Neuronal stem cell (in vitro differentiated cells): ENCODE measurements around the gene APLNR.
A peak's percentile ranks its signal among the peaks of the same experiment; 100 is the strongest.

Experiments used
- DNase-seq: peaks from one replicate; pipeline ENCODE4 v3.0.0-alpha.2; 2013; ENCODE audit warnings: low spot score
- H2AFZ ChIP-seq: one replicate; pipeline ENCODE4 v1.6.1; 2013; ENCODE audit warnings: mild to moderate bottlenecking, low read length, inconsistent platforms
- H2AK5ac ChIP-seq: 2 replicates; pipeline ENCODE4 v1.6.1; 2013; ENCODE audit warnings: low read depth, mild to moderate bottlenecking, inconsistent platforms, low read length, moderate library complexity, mixed read lengths
- H2BK120ac ChIP-seq: 2 replicates; pipeline ENCODE4 v1.6.1; 2013; ENCODE audit warnings: low read depth, mild to moderate bottlenecking, inconsistent platforms, low read length, moderate library complexity, mixed read lengths
- H2BK12ac ChIP-seq: one replicate; pipeline ENCODE4 v1.6.1; 2013; ENCODE audit warnings: low read length, inconsistent platforms
- H2BK15ac ChIP-seq: 2 replicates; pipeline ENCODE4 v1.6.1; 2013; ENCODE audit warnings: mild to moderate bottlenecking, low read length, inconsistent platforms, mixed read lengths
- H2BK5ac ChIP-seq: one replicate; pipeline ENCODE4 v1.6.1; 2013; ENCODE audit warnings: inconsistent platforms, mild to moderate bottlenecking, low read length, moderate library complexity
- H3K14ac ChIP-seq: one replicate; pipeline ENCODE4 v1.6.1; 2013; ENCODE audit warnings: low read length, inconsistent platforms
- H3K18ac ChIP-seq: 2 replicates; pipeline ENCODE4 v1.6.1; 2013; ENCODE audit warnings: low read length, inconsistent platforms
- H3K23ac ChIP-seq: 2 replicates; pipeline ENCODE4 v1.6.1; 2013; ENCODE audit warnings: low read depth, mild to moderate bottlenecking, mixed read lengths, low read length, inconsistent platforms; ENCODE audit not compliant: poor library complexity
- H3K27ac ChIP-seq: replicated peaks from 3 replicates; pipeline ENCODE4 v1.5.1; 2013; ENCODE audit warnings: low read length, inconsistent platforms
- H3K27me3 ChIP-seq, 3 experiments: 2 replicates each; pipeline ENCODE4 v1.6.1; 2013; ENCODE audit warnings: low read length in 3 of 3, mild to moderate bottlenecking in 2 of 3, inconsistent platforms in 1 of 3, low read depth in 1 of 3, mixed read lengths in 1 of 3, moderate library complexity in 1 of 3; ENCODE audit not compliant: control insufficient read depth in 3 of 3, insufficient read depth in 3 of 3
- H3K36me3 ChIP-seq, 2 donors: replicated peaks in 1 of 2; 2 replicates each; pipeline ENCODE4 v1.6.1; 2013; ENCODE audit warnings: low read length in 2 of 2; ENCODE audit not compliant: control insufficient read depth in 2 of 2, insufficient read depth in 2 of 2
- H3K4ac ChIP-seq: 2 replicates; pipeline ENCODE4 v1.6.1; 2013; ENCODE audit warnings: inconsistent platforms, mild to moderate bottlenecking, low read length, moderate library complexity
- H3K4me1 ChIP-seq, 2 donors: 1 replicate in 1 of 2; 2 replicates in 1 of 2; pipeline ENCODE4 v1.6.1; 2013; ENCODE audit warnings: low read length in 2 of 2, low read depth in 1 of 2; ENCODE audit not compliant: control insufficient read depth in 2 of 2, insufficient read depth in 1 of 2
- H3K4me2 ChIP-seq: one replicate; pipeline ENCODE4 v1.6.1; 2013; ENCODE audit warnings: mild to moderate bottlenecking, low read length, inconsistent platforms; ENCODE audit not compliant: insufficient read depth, poor library complexity, severe bottlenecking
- H3K4me3 ChIP-seq, 2 donors: 2 replicates each; pipeline ENCODE4 v1.5.1; 2013; ENCODE audit warnings: low read length in 2 of 2, mild to moderate bottlenecking in 2 of 2, inconsistent platforms in 1 of 2, moderate library complexity in 1 of 2
- H3K79me1 ChIP-seq: one replicate; pipeline ENCODE4 v1.6.1; 2013; ENCODE audit warnings: low read depth, mild to moderate bottlenecking, inconsistent platforms, low read length, moderate library complexity
- H3K9ac ChIP-seq: one replicate; pipeline ENCODE4 v1.6.1; 2013; ENCODE audit warnings: mild to moderate bottlenecking, low read depth, low read length, inconsistent platforms; ENCODE audit not compliant: poor library complexity
- H3K9me3 ChIP-seq, 2 donors: replicated peaks in 1 of 2; 2 replicates each; pipeline versions ENCODE3 to v1.6.1; 2013; ENCODE audit warnings: low read length in 2 of 2, mild to moderate bottlenecking in 2 of 2, inconsistent platforms in 1 of 2, low read depth in 1 of 2, mixed read lengths in 1 of 2, moderate library complexity in 1 of 2; ENCODE audit not compliant: control insufficient read depth in 2 of 2, insufficient read depth in 1 of 2
- H4K8ac ChIP-seq: one replicate; pipeline ENCODE4 v1.6.1; 2013; ENCODE audit warnings: low read depth, mild to moderate bottlenecking, inconsistent platforms, low read length, moderate library complexity
- H4K91ac ChIP-seq: one replicate; pipeline ENCODE4 v1.6.1; 2013; ENCODE audit warnings: low read length, low read depth, mild to moderate bottlenecking, inconsistent platforms; ENCODE audit not compliant: poor library complexity
- WGBS, 2 donors: extraction: QIAGEN DNeasy Blood & Tissue Kit; methylation state at CpG; one replicate each; pipeline ENCODE4 v1.1.7; 2013; ENCODE audit warnings: missing lambda C conversion rate in 2 of 2, mixed read lengths in 1 of 2; ENCODE audit not compliant: insufficient read length in 2 of 2, insufficient replicate concordance in 1 of 2; ENCODE audit errors: extremely low coverage in 2 of 2; 5-methylcytosine and 5-hydroxymethylcytosine counted together

The APLNR gene

DNA sequence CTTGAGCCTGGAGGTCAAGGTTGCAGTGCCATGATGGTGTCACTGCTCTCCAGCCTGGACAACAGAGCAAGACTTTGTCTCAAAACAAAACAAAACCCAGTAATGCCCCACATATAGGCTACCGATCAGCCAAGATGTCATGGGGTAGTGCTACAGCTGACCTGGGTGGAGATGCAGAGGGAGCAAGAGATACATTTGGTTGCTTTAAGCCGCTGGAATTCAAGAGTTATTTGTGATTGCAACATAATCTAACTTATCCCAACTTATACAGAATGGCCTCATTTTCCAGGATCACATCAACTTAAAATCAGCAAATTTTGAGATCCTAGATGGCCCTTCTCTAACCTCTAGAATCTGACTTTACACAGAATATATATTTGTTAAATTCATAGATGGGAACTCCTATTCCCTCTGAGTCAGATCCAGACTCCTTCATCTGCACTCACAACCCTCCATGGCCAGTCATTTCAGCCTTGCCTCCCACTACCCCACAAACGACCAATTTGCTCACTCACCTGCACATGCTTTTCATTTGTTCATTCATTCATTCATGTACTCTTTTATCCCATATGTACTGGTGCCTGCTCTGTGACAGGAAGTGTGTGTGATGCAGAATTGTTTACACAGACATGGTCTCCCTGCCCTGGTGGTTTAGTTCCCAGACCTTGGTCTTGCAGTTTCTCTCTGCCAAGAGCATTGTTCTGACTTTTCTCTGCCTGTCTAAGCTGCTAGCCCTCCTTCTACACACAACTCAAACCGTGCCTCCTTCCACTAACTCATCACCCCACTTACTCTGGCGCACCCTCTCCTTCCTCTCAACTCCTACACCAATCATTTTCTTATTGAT lies 24.1 kb upstream of the APLNR start:
- Histone ChIP-seq H3K4me1 (no peaks in the 10 kb centered on the region), H3K23ac (no peak overlapping the region), H2AK5ac (peak overlapping the region; percentile 14), H4K8ac (no peak overlapping the region), H3K14ac (no peak overlapping the region), H3K18ac (no peak overlapping the region), H3K4me3 (no peak overlapping the region), H3K4ac (no peak overlapping the region), H3K36me3 (no peaks in the 10 kb centered on the region), H2BK120ac (no peak overlapping the region), H2BK5ac (no peak overlapping the region), H4K91ac (no peak overlapping the region), H2BK12ac (no peak overlapping the region), H3K79me1 (no peaks in the 10 kb centered on the region), H3K27ac (no peak overlapping the region), H2BK15ac (no peak overlapping the region), H2AFZ (no peak overlapping the region), H3K27me3 (no peaks in the 10 kb centered on the region), H3K4me2 (no peak overlapping the region), H3K9ac (no peak overlapping the region), H3K9me3 (peaks cover 0 to 6% of the 10 kb centered on the region in 2 donors)
- 100% methylated on average over 1 of the region's 5 CpGs for WGBS, 2 donors
- DNase-seq, result no peak

DNA sequence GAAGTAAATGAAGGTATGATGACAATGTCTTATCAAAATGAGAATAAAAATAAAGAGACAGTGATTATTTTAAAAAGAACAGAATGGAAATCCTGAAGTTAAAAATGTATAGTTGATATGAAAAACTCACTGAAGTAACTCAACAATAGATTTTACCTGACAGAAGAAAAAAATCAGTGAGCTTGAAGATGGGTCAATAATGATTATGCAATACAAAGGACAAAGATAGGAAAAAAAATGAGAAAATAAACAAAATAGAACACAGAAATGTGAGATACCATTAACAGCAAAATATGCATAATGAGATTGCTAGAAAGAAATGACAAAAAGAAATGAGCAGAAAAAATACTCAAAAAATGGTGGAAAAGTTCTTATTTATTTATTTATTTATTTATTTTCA lies 19.1 kb upstream of the APLNR start:
- Histone ChIP-seq H3K4me3 (no peak overlapping the region), H4K8ac (no peak overlapping the region), H2BK5ac (no peak overlapping the region), H2BK12ac (no peak overlapping the region), H2AK5ac (no peak overlapping the region), H3K27ac (no peak overlapping the region), H3K14ac (no peak overlapping the region), H3K18ac (no peak overlapping the region), H4K91ac (no peak overlapping the region), H3K27me3 (no peaks in the 10 kb centered on the region), H3K36me3 (no peaks in the 10 kb centered on the region), H3K4ac (no peak overlapping the region), H3K9ac (no peak overlapping the region), H3K79me1 (no peaks in the 10 kb centered on the region), H2BK120ac (no peak overlapping the region), H2BK15ac (no peak overlapping the region), H3K23ac (no peak overlapping the region), H3K4me1 (peaks cover 0 to 10% of the 10 kb centered on the region in 2 donors), H3K9me3 (peaks cover 0 to 6% of the 10 kb centered on the region in 2 donors), H3K4me2 (no peak overlapping the region), H2AFZ (no peak overlapping the region)
- no peak for DNase-seq

DNA sequence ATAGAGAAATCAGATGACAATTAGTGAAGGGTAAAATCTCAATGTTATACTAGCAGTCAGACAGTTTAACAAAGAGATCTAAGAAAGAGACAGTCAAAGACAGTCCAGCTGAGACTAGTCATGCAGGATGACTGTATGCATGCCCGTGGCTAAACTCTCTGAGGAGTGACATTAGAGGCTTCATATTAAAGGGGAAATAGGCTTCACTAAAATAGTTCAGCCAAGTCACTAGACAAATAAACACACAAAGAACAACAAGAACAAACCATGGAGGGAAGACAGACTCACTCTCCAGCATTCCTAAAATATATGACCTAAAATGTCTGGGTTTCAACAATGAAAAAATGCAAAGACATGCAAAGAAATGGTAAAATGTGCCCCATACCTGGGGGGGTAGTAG lies 18.6 kb upstream of the APLNR start:
- H4K91ac ChIP-seq, result no peak overlapping the region
- H3K27ac ChIP-seq, result no peak overlapping the region
- no peaks in the 10 kb centered on the region for H3K27me3 ChIP-seq
- no peak overlapping the region for H2BK15ac ChIP-seq
- H3K79me1 ChIP-seq, result no peaks in the 10 kb centered on the region
- H3K23ac ChIP-seq, result no peak overlapping the region
- peaks cover 0 to 6% of the 10 kb centered on the region in 2 donors for H3K9me3 ChIP-seq
- no peak overlapping the region for H3K4me2 ChIP-seq
- H3K9ac ChIP-seq, result no peak overlapping the region
- no peak for DNase-seq
- H3K4me1 ChIP-seq, result peaks cover 0 to 10% of the 10 kb centered on the region in 2 donors
- H3K14ac ChIP-seq, result no peak overlapping the region
- H2BK120ac ChIP-seq, result no peak overlapping the region
- no peak overlapping the region for H3K18ac ChIP-seq
- no peak overlapping the region for H2BK5ac ChIP-seq
- no peak overlapping the region for H3K4ac ChIP-seq
- no CpG with 5 or more reads among the region's 1 CpG for WGBS, 2 donors
- H2BK12ac ChIP-seq, result no peak overlapping the region
- no peak overlapping the region for H4K8ac ChIP-seq
- no peak overlapping the region for H2AK5ac ChIP-seq
- no peak overlapping the region for H2AFZ ChIP-seq
- H3K4me3 ChIP-seq, result no peak overlapping the region
- H3K36me3 ChIP-seq, result no peaks in the 10 kb centered on the region

DNA sequence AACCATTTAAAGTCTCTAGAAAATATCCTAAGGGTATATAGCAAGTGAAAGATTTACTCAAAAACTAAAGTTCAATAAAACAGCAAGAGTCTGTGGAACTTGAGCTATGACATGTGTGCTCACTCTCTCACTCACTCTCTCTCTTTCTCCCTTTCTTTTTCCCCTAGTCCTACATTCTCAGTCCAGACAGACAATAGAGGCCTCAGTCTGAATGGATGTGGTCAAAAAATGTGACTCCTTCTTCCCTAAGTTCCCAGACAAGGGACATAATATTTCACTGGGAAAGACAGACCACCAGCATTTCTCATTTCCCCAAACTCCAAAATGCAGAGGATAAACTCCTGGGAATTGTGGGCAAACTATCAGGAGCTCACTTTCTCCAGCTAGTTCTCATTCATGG lies 17.6 kb upstream of the APLNR start:
- Histone ChIP-seq H2BK15ac (no peak overlapping the region), H2AK5ac (no peak overlapping the region), H2BK120ac (no peak overlapping the region), H3K4me3 (no peak overlapping the region), H2AFZ (peak overlapping the region; percentile 33), H2BK5ac (no peak overlapping the region), H3K79me1 (no peaks in the 10 kb centered on the region), H3K4ac (no peak overlapping the region), H3K4me2 (no peak overlapping the region), H3K27ac (no peak overlapping the region), H3K9ac (no peak overlapping the region), H3K14ac (no peak overlapping the region), H3K9me3 (peaks cover 0 to 6% of the 10 kb centered on the region in 2 donors), H3K36me3 (no peaks in the 10 kb centered on the region), H3K18ac (no peak overlapping the region), H3K23ac (no peak overlapping the region), H3K27me3 (no peaks in the 10 kb centered on the region), H2BK12ac (no peak overlapping the region), H4K8ac (no peak overlapping the region), H4K91ac (no peak overlapping the region), H3K4me1 (peaks cover 0 to 10% of the 10 kb centered on the region in 2 donors)
- DNase-seq, result no peak
